H1 (cell line): ENCODE measurements around the gene PDE4B. TPM values are rescaled to one million over a fixed set of nuclear protein-coding genes. Genes with fewer than 3 reads are reported as not detected.

Source experiments
- CTCF ChIA-PET: fragments of 300-600 bp; sonication (Branson Sonifier 250); formaldehyde crosslinking; loops from one replicate; lab custom pipeline; 2021; ENCODE audit not compliant: partially characterized antibody; lab: Charles Lee
- POLR2A ChIA-PET: fragments of 300-600 bp; sonication (Branson Sonifier 250); formaldehyde crosslinking; loops from one replicate; lab custom pipeline; 2021; ENCODE audit warnings: inconsistent platforms; ENCODE audit not compliant: partially characterized antibody; lab: Charles Lee
- DNase-seq, 2 experiments: peaks; one replicate each; pipeline versions ENCODE4 v3.0.0 to v3.0.0-alpha.2; 2010 to 2022; ENCODE audit warnings: low spot score in 2 of 2, low read depth in 1 of 2, mixed read lengths in 1 of 2
- FAIRE-seq: peaks from 2 replicates; lab custom pipeline; 2011; peaks lifted over from hg19 to GRCh38; lab: Jason Lieb, UNC
- H2AFZ ChIP-seq: 2 replicates; pipeline ENCODE4 v1.8.1; 2012; ENCODE audit warnings: low read length, inconsistent platforms
- H2AK5ac ChIP-seq: 2 replicates; pipeline ENCODE4 v1.6.1; 2013; ENCODE audit warnings: low read depth, low read length
- H2BK120ac ChIP-seq: replicated peaks from 2 replicates; pipeline ENCODE3; 2013; ENCODE audit warnings: low read depth, low read length, inconsistent platforms
- H2BK12ac ChIP-seq: 2 replicates; pipeline ENCODE4 v1.6.1; 2013; ENCODE audit warnings: low read depth, low read length
- H2BK15ac ChIP-seq: 2 replicates; pipeline ENCODE4 v1.6.1; 2013; ENCODE audit warnings: low read length
- H2BK20ac ChIP-seq: 2 replicates; pipeline ENCODE4 v1.6.1; 2013; ENCODE audit warnings: low read length
- H2BK5ac ChIP-seq: 2 replicates; pipeline ENCODE4 v1.6.1; 2013; ENCODE audit warnings: low read depth, low read length
- H3K14ac ChIP-seq: 2 replicates; pipeline ENCODE4 v1.6.1; 2013; ENCODE audit warnings: inconsistent platforms; ENCODE audit not compliant: insufficient read length
- H3K18ac ChIP-seq: 2 replicates; pipeline ENCODE4 v1.6.1; 2013; ENCODE audit warnings: low read length; ENCODE audit errors: extremely low read depth
- H3K23ac ChIP-seq: 2 replicates; pipeline ENCODE4 v1.6.1; 2013; ENCODE audit warnings: inconsistent platforms; ENCODE audit not compliant: insufficient read length
- H3K23me2 ChIP-seq: 2 replicates; pipeline ENCODE4 v1.6.1; 2013; ENCODE audit warnings: low read depth, low read length
- H3K27ac ChIP-seq: 2 replicates; pipeline ENCODE4 v1.6.1; 2011; ENCODE audit warnings: low read depth, low read length, inconsistent platforms
- H3K27me3 ChIP-seq, 4 experiments: replicated peaks in 1 of 4; 1 replicate in 1 of 4; 2 replicates in 3 of 4; pipeline versions ENCODE4 v1.6.1 to v1.8.1; 2011 to 2013; ENCODE audit warnings: low read length in 3 of 4, mild to moderate bottlenecking in 3 of 4, inconsistent platforms in 2 of 4, mixed read lengths in 2 of 4, moderate library complexity in 1 of 4; ENCODE audit not compliant: control insufficient read depth in 3 of 4, insufficient read depth in 3 of 4; ENCODE audit errors: extremely low read depth in 1 of 4
- H3K36me3 ChIP-seq, 4 experiments: 2 replicates each; pipeline versions ENCODE4 v1.6.1 to v1.8.1; 2011 to 2013; ENCODE audit warnings: mild to moderate bottlenecking in 4 of 4, low read length in 3 of 4, moderate library complexity in 2 of 4, control low read depth in 1 of 4, inconsistent platforms in 1 of 4; ENCODE audit not compliant: insufficient read depth in 4 of 4, control insufficient read depth in 2 of 4
- H3K4ac ChIP-seq: replicated peaks from 2 replicates; pipeline ENCODE3; 2013; ENCODE audit warnings: low read length, low read depth, mixed read lengths, inconsistent platforms; ENCODE audit not compliant: insufficient read length
- H3K4me1 ChIP-seq, 4 experiments: replicated peaks in 1 of 4; 1 replicate in 1 of 4; 2 replicates in 3 of 4; pipeline versions ENCODE4 v1.6.1 to v1.8.1; 2011 to 2013; ENCODE audit warnings: low read length in 3 of 4, inconsistent platforms in 2 of 4, mixed read lengths in 1 of 4; ENCODE audit not compliant: insufficient read depth in 4 of 4, control insufficient read depth in 3 of 4
- H3K4me2 ChIP-seq, 2 experiments: 2 replicates each; pipeline versions ENCODE4 v1.6.1 to v1.8.1; 2011 to 2013; ENCODE audit warnings: low read depth in 2 of 2, low read length in 2 of 2, control low read depth in 1 of 2, inconsistent platforms in 1 of 2, mild to moderate bottlenecking in 1 of 2; ENCODE audit not compliant: insufficient read depth in 1 of 2
- H3K4me3 ChIP-seq, 4 experiments: fragments of 200-600, 300-600 bp in 1 of 4; sonication (generic), shearing (Covaris generic), sonication (Bioruptor Twin) in 1 of 4; 2 replicates each; pipeline versions ENCODE4 v1.5.1 to v1.8.1; 2011 to 2016; ENCODE audit warnings: low read length in 4 of 4, low read depth in 3 of 4, control low read depth in 2 of 4, inconsistent platforms in 2 of 4, mild to moderate bottlenecking in 2 of 4, mixed read lengths in 1 of 4, moderate library complexity in 1 of 4; ENCODE audit not compliant: insufficient read depth in 2 of 4; ENCODE audit errors: extremely low read depth in 1 of 4
- H3K56ac ChIP-seq: replicated peaks from 2 replicates; pipeline ENCODE3; 2013; ENCODE audit warnings: low read depth, mild to moderate bottlenecking, mixed read lengths, low read length, inconsistent platforms; ENCODE audit not compliant: insufficient read length
- H3K79me1 ChIP-seq: 2 replicates; pipeline ENCODE4 v1.6.1; 2013; ENCODE audit warnings: low read depth, low read length, control low read depth
- H3K79me2 ChIP-seq, 2 experiments: 2 replicates each; pipeline versions ENCODE4 v1.6.1 to v1.8.1; 2012 to 2013; ENCODE audit warnings: low read length in 2 of 2, mild to moderate bottlenecking in 2 of 2, inconsistent platforms in 1 of 2; ENCODE audit not compliant: insufficient read depth in 2 of 2, control insufficient read depth in 1 of 2
- H3K9ac ChIP-seq, 4 experiments: replicated peaks in 1 of 4; 1 replicate in 1 of 4; 2 replicates in 3 of 4; pipeline versions ENCODE4 v1.6.1 to v1.8.1; 2011 to 2013; ENCODE audit warnings: low read depth in 3 of 4, low read length in 3 of 4, control low read depth in 2 of 4, mild to moderate bottlenecking in 2 of 4, moderate library complexity in 2 of 4, inconsistent platforms in 1 of 4; ENCODE audit errors: extremely low read depth in 1 of 4
- H3K9me3 ChIP-seq, 2 experiments: 2 replicates each; pipeline versions ENCODE4 v1.6.1 to v1.8.1; 2012 to 2013; ENCODE audit warnings: mild to moderate bottlenecking in 2 of 2, moderate library complexity in 2 of 2, control low read depth in 1 of 2, inconsistent platforms in 1 of 2, low read depth in 1 of 2, low read length in 1 of 2, mixed read lengths in 1 of 2; ENCODE audit not compliant: insufficient read depth in 2 of 2
- H4K20me1 ChIP-seq, 2 experiments: replicated peaks in 1 of 2; 2 replicates each; pipeline versions ENCODE3 to v1.8.1; 2011 to 2013; ENCODE audit warnings: inconsistent platforms in 2 of 2, low read length in 2 of 2, mild to moderate bottlenecking in 1 of 2; ENCODE audit not compliant: insufficient read depth in 2 of 2, control insufficient read depth in 1 of 2
- H4K5ac ChIP-seq: 2 replicates; pipeline ENCODE4 v1.6.1; 2013; ENCODE audit warnings: low read length, low read depth, mixed read lengths, inconsistent platforms; ENCODE audit not compliant: insufficient read length
- H4K8ac ChIP-seq: 2 replicates; pipeline ENCODE4 v1.8.0; 2013; ENCODE audit warnings: mild to moderate bottlenecking, moderate library complexity, low read length, inconsistent platforms; ENCODE audit not compliant: insufficient read depth; ENCODE audit errors: extremely low read depth
- H4K91ac ChIP-seq: replicated peaks from 2 replicates; pipeline ENCODE3; 2013; ENCODE audit warnings: low read length, mixed read lengths, inconsistent platforms; ENCODE audit not compliant: insufficient read length
- CEBPB ChIP-seq: IDR thresholded peaks from 2 replicates; pipeline ENCODE4 v1.6.1; 2012; ENCODE audit warnings: low read depth, low read length
- JUN ChIP-seq: IDR thresholded peaks from 2 replicates; pipeline ENCODE4 v1.6.1; 2011; ENCODE audit warnings: low read depth, mild to moderate bottlenecking, improper control_type of control experiment, low read length
- WGBS, 2 experiments: shearing (Covaris generic) in 1 of 2; methylation state at CpG; one replicate each; pipeline versions ENCODE4 v1.1.6 to v1.1.7; 2013 to 2015; ENCODE audit warnings: low lambda C conversion rate in 2 of 2, mixed read lengths in 2 of 2, inconsistent platforms in 1 of 2, low coverage in 1 of 2, missing lambda C conversion rate in 1 of 2; ENCODE audit not compliant: insufficient replicate concordance in 2 of 2, insufficient coverage in 1 of 2, insufficient read length in 1 of 2; ENCODE audit errors: extremely low coverage in 1 of 2, missing lambda C conversion rate in 1 of 2; 5-methylcytosine and 5-hydroxymethylcytosine counted together
- polyA plus RNA-seq, 7 experiments: library from polyadenylated mRNA; depleted of rRNA in 3 of 7; stranded (reverse) in 5 of 7; unstranded in 2 of 7; fragments of >200 nt in 5 of 7; fragments of 200-250 nt in 2 of 7; gene quantifications; 1 replicate in 5 of 7; 2 replicates in 1 of 7; 4 replicates in 1 of 7; pipeline versions ENCODE4 v1.2.1 to v1.2.3, GENCODE V29; 2011 to 2013; ENCODE audit warnings: missing spikeins in 2 of 7, mixed read lengths in 2 of 7
- total RNA-seq: library from RNA; stranded (reverse); fragmentation: NEBNext Ultra II Directional; extraction: Animal tissue kit (Norgen Biotek cat#: 25700); gene quantifications from 2 replicates; pipeline ENCODE4 v1.2.1, GENCODE V29; 2021

Gene PDE4B
- total and polyA plus RNA-seq, 2 of the 8 experiments (the other 6 are each of a cell fraction or from before 2014, with no cell fraction given): 5.0 to 15.1 TPM

GRCh38 chr1:66365635-66366034 lies 572.9 kb downstream of the PDE4B start:
- Histone ChIP-seq H2BK120ac (no peak overlapping the region), H2BK12ac (no peak overlapping the region), H3K23me2 (no peaks in the 10 kb centered on the region), H4K20me1 (no peaks in the 10 kb centered on the region), H3K23ac (no peak overlapping the region), H3K56ac (no peak overlapping the region), H3K36me3 (peaks cover 8 to 58% (median 43%) of the 10 kb centered on the region in 4 experiments), H3K27ac (no peak overlapping the region), H3K14ac (no peak overlapping the region), H4K8ac (no peak overlapping the region; the same call in 1 of the 2 replicates), H3K4me3 (no peak overlapping the region), H3K9me3 (no peaks in the 10 kb centered on the region), H3K18ac (no peak overlapping the region), H2AFZ (no peak overlapping the region), H4K91ac (no peak overlapping the region), H2AK5ac (no peak overlapping the region), H3K4me1 (no peaks in the 10 kb centered on the region), H2BK15ac (no peak overlapping the region), H3K79me1 (no peaks in the 10 kb centered on the region), H2BK5ac (no peak overlapping the region), H4K5ac (no peak overlapping the region), H3K27me3 (peaks cover 0 to 1% (median 0%) of the 10 kb centered on the region in 4 experiments; a peak in 1 of 7 replicates), H3K9ac (no peak overlapping the region), H3K79me2 (no peaks in the 10 kb centered on the region), H2BK20ac (no peak overlapping the region), H3K4ac (no peak overlapping the region), H3K4me2 (no peak overlapping the region)
- POLR2A ChIA-PET: interaction anchor here (1.0 kb wide), 1 partner anchor 11 kb away, joined by 4 read pairs; no protein-coding TSS in a partner anchor
- no peak for DNase-seq
- CTCF ChIA-PET: interaction anchor here (1.4 to 1.6 kb wide), 2 partner anchors 11 to 81 kb away, joined by 3 to 5 read pairs; no protein-coding TSS in a partner anchor
- 91% methylated on average over 3 of the region's 3 CpGs; no CpG with 5 or more reads in 1 of the 2 experiments for WGBS, 2 experiments
- FAIRE-seq: no peak
- TF ChIP-seq JUN (no peak), CEBPB (no peak)
